Esophagus muscularis mucosa (tissue), 3 donors: Measurements from ENCODE around the gene DDX39A.

Source experiments
- POLR2A ChIP-seq: fragments of 450-650 bp; IDR thresholded peaks from one replicate; pipeline ENCODE4 v1.6.1; 2017; ENCODE audit warnings: antibody characterized with exemption, moderate library complexity, mild to moderate bottlenecking, low read depth
- TF ChIP-seq, protein P1 (sequence below), 3 experiments: fragments of 200-600 bp in 2 of 3; fragments of 450-650 bp in 1 of 3; sonication (generic) in 2 of 3; IDR thresholded peaks; one replicate each; pipeline ENCODE4 v1.5.1; 2017 to 2019; ENCODE audit warnings: antibody characterized with exemption in 3 of 3, mild to moderate bottlenecking in 2 of 3, moderate library complexity in 1 of 3

DNA sequence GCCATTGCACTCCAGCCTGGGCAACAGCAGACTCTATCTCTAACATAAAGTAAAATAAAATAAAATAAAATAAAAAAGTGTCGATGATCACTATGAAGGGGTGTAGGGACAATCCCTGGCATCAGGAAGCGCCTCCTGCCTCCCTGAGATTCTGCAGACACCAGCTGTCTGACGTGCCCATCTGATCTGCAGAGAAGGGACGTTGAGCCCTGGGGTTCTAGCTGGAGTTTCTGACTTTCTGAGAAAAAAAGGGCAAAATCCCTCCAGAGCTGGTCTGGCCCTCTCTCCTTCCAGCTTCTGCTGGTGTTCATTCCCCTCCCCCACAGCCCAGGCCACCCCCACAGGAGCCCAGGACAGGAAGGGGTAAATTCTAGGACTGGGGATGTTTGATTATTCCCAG is 40.3 kb downstream of the DDX39A start:
- TF ChIP-seq, protein P1, sequence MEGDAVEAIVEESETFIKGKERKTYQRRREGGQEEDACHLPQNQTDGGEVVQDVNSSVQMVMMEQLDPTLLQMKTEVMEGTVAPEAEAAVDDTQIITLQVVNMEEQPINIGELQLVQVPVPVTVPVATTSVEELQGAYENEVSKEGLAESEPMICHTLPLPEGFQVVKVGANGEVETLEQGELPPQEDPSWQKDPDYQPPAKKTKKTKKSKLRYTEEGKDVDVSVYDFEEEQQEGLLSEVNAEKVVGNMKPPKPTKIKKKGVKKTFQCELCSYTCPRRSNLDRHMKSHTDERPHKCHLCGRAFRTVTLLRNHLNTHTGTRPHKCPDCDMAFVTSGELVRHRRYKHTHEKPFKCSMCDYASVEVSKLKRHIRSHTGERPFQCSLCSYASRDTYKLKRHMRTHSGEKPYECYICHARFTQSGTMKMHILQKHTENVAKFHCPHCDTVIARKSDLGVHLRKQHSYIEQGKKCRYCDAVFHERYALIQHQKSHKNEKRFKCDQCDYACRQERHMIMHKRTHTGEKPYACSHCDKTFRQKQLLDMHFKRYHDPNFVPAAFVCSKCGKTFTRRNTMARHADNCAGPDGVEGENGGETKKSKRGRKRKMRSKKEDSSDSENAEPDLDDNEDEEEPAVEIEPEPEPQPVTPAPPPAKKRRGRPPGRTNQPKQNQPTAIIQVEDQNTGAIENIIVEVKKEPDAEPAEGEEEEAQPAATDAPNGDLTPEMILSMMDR (IDR thresholded peaks at IDR 0.05), result no peak
- no peak for TF ChIP-seq POLR2A
